Hepatocyte (in vitro differentiated cells): ENCODE data around the gene EVL. TPM values are rescaled to one million over a fixed set of nuclear protein-coding genes. Genes with fewer than 3 reads are reported as not detected.
"Not testable (repeated sequence)": the region's sequence is repeated elsewhere in the genome, so short reads cannot be mapped to it uniquely, and the experiment has no call there.

Experiments
- DNase-seq: peaks from one replicate; pipeline ENCODE4 v3.0.0-alpha.2; 2016; ENCODE audit warnings: low spot score
- H2AFZ ChIP-seq: fragments of 200-600 bp; sonication (generic); 2 replicates; pipeline ENCODE4 v1.6.0; 2016; ENCODE audit warnings: antibody characterized with exemption, mild to moderate bottlenecking
- H3K27ac ChIP-seq: fragments of 200-600 bp; sonication (generic); 2 replicates; pipeline ENCODE4 v1.5.1; 2016; ENCODE audit warnings: mild to moderate bottlenecking
- H3K27me3 ChIP-seq: fragments of 200-600 bp; sonication (generic); 2 replicates; pipeline ENCODE4 v1.6.1; 2016
- H3K36me3 ChIP-seq: fragments of 200-600 bp; sonication (generic); replicated peaks from 2 replicates; pipeline ENCODE4 v1.5.1; 2016; ENCODE audit warnings: low read depth; ENCODE audit not compliant: insufficient read depth
- H3K4me1 ChIP-seq: fragments of 200-600 bp; sonication (generic); 2 replicates; pipeline ENCODE4 v1.5.1; 2016; ENCODE audit warnings: mild to moderate bottlenecking, moderate library complexity; ENCODE audit not compliant: insufficient read depth
- H3K4me2 ChIP-seq: fragments of 200-600 bp; sonication (generic); 2 replicates; pipeline ENCODE4 v1.6.0; 2016
- H3K4me3 ChIP-seq: fragments of 200-600 bp; sonication (generic); 2 replicates; pipeline ENCODE4 v1.5.1; 2016; ENCODE audit warnings: mild to moderate bottlenecking
- H3K79me2 ChIP-seq: fragments of 200-600 bp; sonication (generic); 2 replicates; pipeline ENCODE4 v1.6.0; 2017; ENCODE audit warnings: mild to moderate bottlenecking
- H3K9me2 ChIP-seq: fragments of 200-600 bp; sonication (generic); replicated peaks from 2 replicates; pipeline ENCODE4 v1.6.0; 2017; ENCODE audit warnings: mild to moderate bottlenecking; ENCODE audit not compliant: insufficient read depth
- H3K9me3 ChIP-seq: fragments of 200-600 bp; sonication (generic); 2 replicates; pipeline ENCODE4 v1.5.1; 2016; ENCODE audit warnings: low read depth, mild to moderate bottlenecking
- H4K20me1 ChIP-seq: fragments of 200-600 bp; sonication (generic); 2 replicates; pipeline ENCODE4 v1.6.0; 2016; ENCODE audit warnings: mild to moderate bottlenecking; ENCODE audit not compliant: insufficient read depth, poor library complexity, severe bottlenecking
- EZH2 ChIP-seq: fragments of 200-600 bp; sonication (generic); IDR thresholded peaks from 2 replicates; pipeline ENCODE4 v1.6.1; 2016; ENCODE audit warnings: antibody characterized with exemption, mild to moderate bottlenecking, borderline replicate concordance
- EZH2phosphoT487 ChIP-seq: fragments of 200-600 bp; sonication (generic); IDR thresholded peaks from one replicate; pipeline ENCODE4 v1.6.1; 2018; ENCODE audit warnings: antibody characterized with exemption, mild to moderate bottlenecking, low read depth, moderate library complexity; ENCODE audit not compliant: unreplicated experiment, severe bottlenecking
- WGBS: methylation state at CpG from one replicate; pipeline ENCODE4 v1.1.6; 2016; ENCODE audit warnings: low lambda C conversion rate; ENCODE audit errors: missing lambda C conversion rate; 5-methylcytosine and 5-hydroxymethylcytosine counted together
- polyA plus RNA-seq: library from polyadenylated mRNA; unstranded; fragments of >200 nt; fragmentation: Nextera tagmentation; extraction: Ambion mirVana; gene quantifications from 2 replicates; pipeline ENCODE4 v1.2.1, GENCODE V29; 2016
- total RNA-seq: library from RNA; depleted of rRNA; stranded (reverse); fragments of >200 nt; gene quantifications from 2 replicates; pipeline ENCODE4 v1.2.3, GENCODE V29; 2014
- TF ChIP-seq, protein P1 (sequence below): fragments of 200-600 bp; sonication (generic); IDR thresholded peaks from 2 replicates; pipeline ENCODE4 v1.5.1; 2016; ENCODE audit warnings: antibody characterized with exemption, mild to moderate bottlenecking; ENCODE audit not compliant: poor library complexity

Gene EVL
- total and polyA plus RNA-seq, 2 experiments from 2014 or later: 60.5 to 77.2 TPM

DNA sequence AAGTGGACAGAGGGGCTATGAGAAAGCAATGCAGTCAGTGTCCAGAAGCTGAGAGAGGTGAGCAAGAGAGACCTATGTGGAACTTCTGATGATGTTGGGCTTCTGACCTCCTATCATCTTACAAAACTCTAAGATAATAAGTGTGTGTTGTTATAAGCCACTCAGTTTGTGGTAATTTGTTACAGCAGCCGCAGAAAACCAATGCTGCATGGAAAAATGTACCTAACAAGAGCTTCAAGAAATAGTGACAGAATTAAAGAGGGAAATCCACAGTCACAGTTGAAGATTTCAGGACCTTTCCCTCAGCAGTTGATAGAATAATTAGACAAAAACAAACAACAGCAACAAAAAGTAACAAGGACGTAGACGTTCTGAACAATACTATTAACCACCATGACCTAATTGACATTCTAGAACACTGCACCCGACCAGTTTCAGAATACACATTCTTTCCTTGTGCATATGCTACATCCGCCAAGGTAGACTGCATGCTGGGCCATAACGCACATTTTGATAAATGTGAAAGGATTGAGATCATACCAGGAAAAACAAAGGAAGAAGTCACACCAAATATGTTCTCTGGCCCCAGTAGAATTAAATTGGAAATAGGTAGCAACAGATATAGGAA, 1.8 kb upstream of the EVL start:
- Histone ChIP-seq H3K27ac (no peak overlapping the region), H4K20me1 (peaks cover 7% of the 10 kb centered on the region), H2AFZ (no peak overlapping the region), H3K9me3 (no peaks in the 10 kb centered on the region), H3K36me3 (no peaks in the 10 kb centered on the region), H3K27me3 (no peaks in the 10 kb centered on the region), H3K4me1 (peaks cover 11% of the 10 kb centered on the region), H3K4me3 (no peak overlapping the region), H3K4me2 (no peak overlapping the region), H3K9me2 (no peaks in the 10 kb centered on the region), H3K79me2 (peaks cover 72% of the 10 kb centered on the region)
- TF ChIP-seq, protein P1, sequence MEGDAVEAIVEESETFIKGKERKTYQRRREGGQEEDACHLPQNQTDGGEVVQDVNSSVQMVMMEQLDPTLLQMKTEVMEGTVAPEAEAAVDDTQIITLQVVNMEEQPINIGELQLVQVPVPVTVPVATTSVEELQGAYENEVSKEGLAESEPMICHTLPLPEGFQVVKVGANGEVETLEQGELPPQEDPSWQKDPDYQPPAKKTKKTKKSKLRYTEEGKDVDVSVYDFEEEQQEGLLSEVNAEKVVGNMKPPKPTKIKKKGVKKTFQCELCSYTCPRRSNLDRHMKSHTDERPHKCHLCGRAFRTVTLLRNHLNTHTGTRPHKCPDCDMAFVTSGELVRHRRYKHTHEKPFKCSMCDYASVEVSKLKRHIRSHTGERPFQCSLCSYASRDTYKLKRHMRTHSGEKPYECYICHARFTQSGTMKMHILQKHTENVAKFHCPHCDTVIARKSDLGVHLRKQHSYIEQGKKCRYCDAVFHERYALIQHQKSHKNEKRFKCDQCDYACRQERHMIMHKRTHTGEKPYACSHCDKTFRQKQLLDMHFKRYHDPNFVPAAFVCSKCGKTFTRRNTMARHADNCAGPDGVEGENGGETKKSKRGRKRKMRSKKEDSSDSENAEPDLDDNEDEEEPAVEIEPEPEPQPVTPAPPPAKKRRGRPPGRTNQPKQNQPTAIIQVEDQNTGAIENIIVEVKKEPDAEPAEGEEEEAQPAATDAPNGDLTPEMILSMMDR: no peak
- no peak for TF ChIP-seq EZH2phosphoT487
- TF ChIP-seq EZH2: no peak
- DNase-seq: no peak
- 87% methylated on average over 6 of the region's 6 CpGs for WGBS

DNA sequence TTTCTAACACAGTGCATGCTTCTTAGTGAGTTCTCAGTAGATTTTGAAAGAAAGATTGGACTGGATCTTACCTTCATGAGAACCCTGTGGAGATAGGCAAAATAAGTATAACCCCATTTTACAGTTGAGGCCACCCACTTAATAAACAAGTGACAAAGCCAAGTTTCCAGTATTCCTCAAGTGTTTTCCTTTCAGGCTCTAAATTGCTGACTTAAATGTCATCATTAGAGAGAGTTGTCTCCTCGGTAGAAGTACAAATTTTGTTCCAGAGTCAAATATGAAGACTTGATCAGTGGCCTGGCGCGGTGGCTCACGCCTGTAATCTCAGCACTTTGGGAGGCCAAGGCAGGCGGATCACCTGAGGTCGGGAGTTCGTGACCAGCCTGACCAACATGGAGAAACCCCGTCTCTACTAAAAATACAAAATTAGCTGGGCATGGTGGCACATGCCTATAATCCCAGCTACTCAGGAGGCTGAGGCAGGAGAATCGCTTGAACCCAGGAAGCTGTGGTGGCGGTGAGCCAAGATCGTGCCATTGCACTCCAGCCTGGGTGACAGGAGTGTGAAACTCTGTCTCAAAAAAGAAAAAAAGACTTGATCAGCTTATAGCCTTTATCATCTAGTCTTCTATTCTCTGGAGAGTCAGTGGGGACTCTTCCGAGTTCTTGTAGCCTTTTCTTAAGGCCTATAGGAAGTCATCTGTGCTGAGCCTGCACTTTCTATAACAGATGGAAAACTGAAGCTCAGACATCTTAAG, 708 bp upstream of the EVL start:
- H3K27ac ChIP-seq, H3K4me3 ChIP-seq, H3K27me3 ChIP-seq, H2AFZ ChIP-seq, H3K4me2 ChIP-seq, H3K36me3 ChIP-seq, H4K20me1 ChIP-seq, DNase-seq, H3K9me2 ChIP-seq, H3K9me3 ChIP-seq: not testable (repeated sequence)
- WGBS: 88% methylated on average over 12 of the region's 12 CpGs
- Histone ChIP-seq H3K79me2 (peaks cover 73% of the 10 kb centered on the region), H3K4me1 (peaks cover 11% of the 10 kb centered on the region)

DNA sequence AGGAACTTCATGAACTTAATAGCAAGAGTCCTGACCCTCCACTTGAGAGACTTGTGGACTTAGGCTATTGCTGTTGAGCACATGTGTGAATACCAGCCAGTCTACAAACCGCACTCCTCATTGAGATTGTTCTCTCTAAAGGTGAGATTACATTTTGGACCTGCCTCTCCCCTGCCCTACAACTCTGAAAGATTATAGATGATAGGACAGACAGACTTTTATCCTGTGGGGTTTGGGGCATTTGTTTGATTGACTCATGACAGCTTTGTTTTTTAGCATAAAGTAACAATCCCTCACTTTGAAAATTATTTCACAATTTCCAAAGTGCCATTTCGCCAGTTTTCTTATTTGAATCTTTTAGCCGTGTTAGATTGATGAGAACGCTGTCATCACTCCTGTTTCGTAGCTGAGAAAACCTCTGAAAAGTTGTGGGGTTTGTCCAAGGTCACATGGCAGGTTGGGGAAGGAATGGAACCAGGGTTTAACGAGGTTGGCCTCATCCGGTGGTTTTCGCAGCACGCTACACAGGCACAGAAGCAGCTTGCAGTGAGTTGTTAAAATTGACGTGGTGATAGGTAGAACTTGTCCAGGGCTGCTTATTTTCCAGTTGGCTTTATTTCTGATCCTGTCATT, 836 bp downstream of the EVL start:
- Histone ChIP-seq H3K36me3 (no peaks in the 10 kb centered on the region), H3K79me2 (peaks cover 75% of the 10 kb centered on the region), H3K4me1 (peaks cover 11% of the 10 kb centered on the region), H3K9me2 (no peaks in the 10 kb centered on the region), H3K4me3 (no peak overlapping the region), H2AFZ (no peak overlapping the region), H4K20me1 (no peaks in the 10 kb centered on the region), H3K9me3 (no peaks in the 10 kb centered on the region), H3K27me3 (no peaks in the 10 kb centered on the region), H3K27ac (peak overlapping the region; percentile 20), H3K4me2 (peak overlapping the region; percentile 29)
- TF ChIP-seq EZH2 (no peak), EZH2phosphoT487 (no peak)
- TF ChIP-seq, protein P1: no peak
- no peak for DNase-seq
- 58% methylated on average over 10 of the region's 10 CpGs for WGBS

DNA sequence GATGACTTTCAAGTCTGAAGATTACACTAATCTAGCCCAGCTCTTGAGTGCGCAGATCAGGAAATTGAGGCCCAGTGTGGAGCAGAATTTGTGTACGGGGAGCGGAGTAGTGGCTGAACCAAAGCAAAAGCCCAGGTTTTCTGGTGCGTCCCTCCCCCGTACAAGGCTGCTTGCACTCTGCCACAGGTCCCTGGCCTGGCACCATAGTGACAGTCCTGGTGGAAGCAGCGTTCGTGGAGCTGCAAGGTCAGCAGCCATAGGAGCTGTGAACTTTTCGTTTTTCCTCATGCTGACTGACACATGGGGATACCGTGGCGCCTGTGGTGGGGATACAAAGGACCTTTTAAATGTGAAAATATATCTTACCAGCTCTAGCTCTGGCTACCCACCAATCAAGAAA, 1.7 kb downstream of the EVL start:
- no peak for TF ChIP-seq EZH2phosphoT487
- no peak for TF ChIP-seq EZH2
- TF ChIP-seq, protein P1: no peak
- Histone ChIP-seq H2AFZ (no peak overlapping the region), H3K4me1 (peaks cover 11% of the 10 kb centered on the region), H4K20me1 (no peaks in the 10 kb centered on the region), H3K9me3 (no peaks in the 10 kb centered on the region), H3K27ac (no peak overlapping the region), H3K79me2 (peaks cover 76% of the 10 kb centered on the region), H3K27me3 (no peaks in the 10 kb centered on the region), H3K36me3 (no peaks in the 10 kb centered on the region), H3K4me2 (no peak overlapping the region), H3K9me2 (no peaks in the 10 kb centered on the region), H3K4me3 (no peak overlapping the region)
- DNase-seq: no peak
- 75% methylated on average over 10 of the region's 10 CpGs for WGBS
